GM12878 (cell line): ENCODE measurements around the gene SORCS2. TPM values are rescaled to one million over a fixed set of nuclear protein-coding genes. Genes with fewer than 3 reads are reported as not detected.

Experiments
- ATAC-seq: fragments of 200-7000 bp; cut with Tn5 transposase; 3 replicates; pipeline ENCODE4 v1.9.1; 2020; ENCODE audit warnings: mild to moderate bottlenecking, moderate library complexity
- BruUV-seq: library from RNA; stranded (reverse); fragments of 400-500 nt; replicated peaks from 2 replicates; lab custom pipeline; 2021; lab: Mats Ljungman, UMichigan
- CTCF ChIA-PET: fragments of 300-600 bp; sonication (Branson Sonifier 250); formaldehyde crosslinking; extraction: SDS; loops from one replicate; lab custom pipeline; 2021; ENCODE audit warnings: inconsistent platforms; lab: Yijun Ruan, JAX
- POLR2A ChIA-PET: fragments of 350-600 bp; formaldehyde crosslinking; extraction: SDS; loops from one replicate; lab custom pipeline; 2021; ENCODE audit warnings: inconsistent platforms; lab: Charles Lee
- RAD21 ChIA-PET: fragments of 300-600 bp; sonication (Branson Sonifier 250); formaldehyde crosslinking; loops from one replicate; lab custom pipeline; 2023; ENCODE audit warnings: antibody characterized with exemption; ENCODE audit not compliant: unreplicated experiment; lab: Charles Lee
- SMC1A ChIA-PET: fragments of 300-600 bp; sonication (Branson Sonifier 250); formaldehyde crosslinking; loops from one replicate; lab custom pipeline; 2023; ENCODE audit not compliant: unreplicated experiment, uncharacterized antibody; lab: Charles Lee
- DNase-seq: peaks from one replicate; pipeline ENCODE4 v3.0.0-alpha.2; 2011; ENCODE audit warnings: low read depth, low spot score
- FAIRE-seq: peaks from 3 replicates; lab custom pipeline; 2011; peaks lifted over from hg19 to GRCh38; lab: Jason Lieb, UNC
- H2AFZ ChIP-seq: 2 replicates; pipeline ENCODE4 v1.6.0; 2011; ENCODE audit warnings: low read depth, low read length, control low read depth; ENCODE audit not compliant: control insufficient read depth
- H3K27ac ChIP-seq: 2 replicates; pipeline ENCODE4 v1.5.1; 2011; ENCODE audit warnings: control low read depth; ENCODE audit not compliant: control insufficient read depth, insufficient read depth
- H3K27me3 ChIP-seq, 2 experiments: replicated peaks in 1 of 2; 2 replicates each; pipeline versions ENCODE4 v1.6.0 to v1.6.1; 2011; ENCODE audit warnings: low read length in 1 of 2; ENCODE audit not compliant: control insufficient read depth in 2 of 2, insufficient read depth in 2 of 2
- H3K36me3 ChIP-seq, 2 experiments: 2 replicates each; pipeline ENCODE4 v1.5.1; 2011; ENCODE audit warnings: low read length in 1 of 2; ENCODE audit not compliant: control insufficient read depth in 2 of 2, insufficient read depth in 2 of 2
- H3K4me1 ChIP-seq: 2 replicates; pipeline ENCODE4 v1.6.1; 2011; ENCODE audit warnings: mild to moderate bottlenecking, low read length, moderate library complexity, mixed read lengths; ENCODE audit not compliant: control insufficient read depth, insufficient read depth
- H3K4me2 ChIP-seq: 2 replicates; pipeline ENCODE4 v1.6.0; 2011; ENCODE audit warnings: control low read depth; ENCODE audit not compliant: control insufficient read depth, insufficient read depth
- H3K4me3 ChIP-seq: fragments of 200-600 bp; sonication (generic); 2 replicates; pipeline ENCODE4 v1.5.1; 2016
- H3K79me2 ChIP-seq: 2 replicates; pipeline ENCODE4 v1.6.0; 2011; ENCODE audit warnings: low read length; ENCODE audit not compliant: control insufficient read depth, insufficient read depth
- H3K9ac ChIP-seq: 2 replicates; pipeline ENCODE4 v1.8.0; 2011; ENCODE audit warnings: low read length, control low read depth, mixed read lengths; ENCODE audit not compliant: control insufficient read depth, insufficient read depth
- H3K9me3 ChIP-seq: replicated peaks from 3 replicates; pipeline ENCODE4 v1.5.1; 2011; ENCODE audit warnings: mild to moderate bottlenecking, low read length; ENCODE audit not compliant: control insufficient read depth, insufficient read depth
- H4K20me1 ChIP-seq: 2 replicates; pipeline ENCODE4 v1.6.0; 2011; ENCODE audit not compliant: control insufficient read depth, insufficient read depth
- BCL11A ChIP-seq: IDR thresholded peaks from 2 replicates; pipeline ENCODE4 v1.6.1; 2011; ENCODE audit warnings: low read depth, low read length
- CTCF ChIP-seq, 3 experiments: IDR thresholded peaks in 2 of 3; conservative IDR thresholded peaks in 1 of 3; 2 replicates each; pipeline ENCODE4 v1.5.1; 2011; ENCODE audit warnings: low read depth in 3 of 3, low read length in 3 of 3, mild to moderate bottlenecking in 3 of 3, control low read depth in 2 of 3, moderate library complexity in 2 of 3, inconsistent platforms in 1 of 3, mixed read lengths in 1 of 3; ENCODE audit not compliant: control insufficient read depth in 2 of 3, insufficient read depth in 1 of 3; ENCODE audit errors: extremely low read depth in 1 of 3
- IRF3 ChIP-seq: fragments of 450-650 bp; IDR thresholded peaks from 2 replicates; pipeline ENCODE4 v1.6.1; 2014; ENCODE audit warnings: mild to moderate bottlenecking
- MAX ChIP-seq: IDR thresholded peaks from 2 replicates; pipeline ENCODE4 v1.6.1; 2012; ENCODE audit warnings: low read depth, low read length, improper control_type of control experiment
- MEF2A ChIP-seq: IDR thresholded peaks from 2 replicates; pipeline ENCODE4 v1.6.1; 2011; ENCODE audit warnings: low read depth, mild to moderate bottlenecking, low read length, moderate library complexity; ENCODE audit not compliant: insufficient read depth
- MTA3 ChIP-seq: IDR thresholded peaks from 2 replicates; pipeline ENCODE4 v1.6.1; 2012; ENCODE audit warnings: low read length, inconsistent platforms, borderline replicate concordance
- PAX8 ChIP-seq: fragments of 450-650 bp; IDR thresholded peaks from 2 replicates; pipeline ENCODE4 v1.6.1; 2017; ENCODE audit warnings: mild to moderate bottlenecking, moderate library complexity
- POLR2AphosphoS5 ChIP-seq: IDR thresholded peaks from 2 replicates; pipeline ENCODE4 v1.6.1; 2011; ENCODE audit warnings: mild to moderate bottlenecking, low read length, inconsistent platforms
- RAD21 ChIP-seq: IDR thresholded peaks from 2 replicates; pipeline ENCODE4 v1.6.1; 2011; ENCODE audit warnings: mild to moderate bottlenecking, low read depth, low read length, moderate library complexity; ENCODE audit not compliant: insufficient read depth
- SIN3A ChIP-seq: IDR thresholded peaks from 2 replicates; pipeline ENCODE4 v1.6.1; 2012; ENCODE audit warnings: low read depth, low read length, improper control_type of control experiment
- SMC3 ChIP-seq: IDR thresholded peaks from 2 replicates; pipeline ENCODE4 v1.6.1; 2011; ENCODE audit warnings: low read length, improper control_type of control experiment, borderline replicate concordance
- ZBTB33 ChIP-seq: fragments of 450-650 bp; IDR thresholded peaks from 2 replicates; pipeline ENCODE4 v1.6.1; 2017; ENCODE audit warnings: mild to moderate bottlenecking
- WGBS: methylation state at CpG from one replicate; pipeline ENCODE4 v1.1.6; 2016; ENCODE audit warnings: low lambda C conversion rate; ENCODE audit not compliant: insufficient replicate concordance, insufficient coverage; ENCODE audit errors: missing lambda C conversion rate; 5-methylcytosine and 5-hydroxymethylcytosine counted together
- in situ Hi-C: fragments of 300-500 bp; cut with MboI; formaldehyde crosslinking; loops from 9 replicates; pipeline ENCODE4 v1.14.3; 2018; ENCODE audit warnings: mixed read lengths
- intact Hi-C: fragments of 100-400 bp; cut with micrococcal nuclease; formaldehyde crosslinking; loops from one replicate; pipeline ENCODE4 v1.14.2; 2022; ENCODE audit not compliant: unreplicated experiment
- polyA plus RNA-seq, 11 experiments: library from polyadenylated mRNA; depleted of rRNA in 4 of 11; unstranded in 6 of 11; stranded (reverse) in 5 of 11; fragments of >200 nt; fragmentation: Nextera tagmentation in 4 of 11; fragmentation: Illumina TruSeq in 1 of 11; extraction: Ambion mirVana in 4 of 11; extraction: Trizol in 1 of 11; gene quantifications; 1 replicate in 1 of 11; 2 replicates in 10 of 11; pipeline versions ENCODE4 v1.2.1 to v1.2.3, GENCODE V29; 2011 to 2016; ENCODE audit warnings: inconsistent platforms in 2 of 11, missing spikeins in 2 of 11, low read depth in 1 of 11
- total RNA-seq, 4 experiments: library from RNA; depleted of rRNA in 3 of 4; stranded (reverse); fragments of >200 nt in 3 of 4; fragmentation: Illumina TruSeq in 1 of 4; extraction: Trizol in 1 of 4; gene quantifications; 2 replicates each; pipeline versions ENCODE4 v1.2.1 to v1.2.3, GENCODE V29; 2013 to 2021

The SORCS2 gene
- total and polyA plus RNA-seq, 10 of the 15 experiments (the other 5 are each of a cell fraction or from before 2014, with no cell fraction given), result 0.01 to 0.15 (median 0.05) TPM; not detected in 5

- ATAC-seq (peak; percentile 68), FAIRE-seq (no peak), DNase-seq (no peak)
- Histone ChIP-seq H3K27ac (no peak overlapping the region), H3K4me2 (no peak overlapping the region), H3K27me3 (no peaks in the 10 kb centered on the region; a peak in 2 of 4 replicates), H4K20me1 (no peaks in the 10 kb centered on the region), H3K79me2 (no peaks in the 10 kb centered on the region), H3K4me1 (no peaks in the 10 kb centered on the region), H3K9me3 (no peaks in the 10 kb centered on the region), H2AFZ (no peak overlapping the region), H3K36me3 (no peaks in the 10 kb centered on the region), H3K9ac (no peak overlapping the region), H3K4me3 (no peak overlapping the region)
- RAD21 ChIA-PET, result no interaction called here
- WGBS, result 20% methylated on average over 19 of the region's 19 CpGs
- SMC1A ChIA-PET, result no interaction called here
- intact Hi-C loops, result loop anchor here (2.0 kb wide), 1 partner anchor 103 kb away; the partner anchor contains the start of gene SORCS2
- BruUV-seq, result no TSS peak
- no peak for TF ChIP-seq ZBTB33
- TF ChIP-seq RAD21, result peak; percentile 56
- no peak for TF ChIP-seq MTA3
- TF ChIP-seq SMC3, result peak; percentile 55; the same call in 1 of the 2 replicates
- TF ChIP-seq BCL11A, result no peak
- no peak for TF ChIP-seq MAX
- peak; percentile 33 to 56 (median 55); a peak in 5 of 6 replicates for TF ChIP-seq CTCF (IDR thresholded peaks at IDR 0.05 in 2 of 3, conservative IDR thresholded peaks at IDR 0.05 in 1 of 3; ENCODE audit: control insufficient read depth in 2 of 3, extremely low read depth in 1 of 3, insufficient read depth in 1 of 3, low read depth in 3 of 3, low read length in 3 of 3)
- no peak for TF ChIP-seq SIN3A
- TF ChIP-seq MEF2A, result no peak
- TF ChIP-seq IRF3, result no peak
- TF ChIP-seq POLR2AphosphoS5, result no peak
- no peak for TF ChIP-seq PAX8
- POLR2A ChIA-PET, result no interaction called here
- in situ Hi-C loops, result no loop called here
- CTCF ChIA-PET, result interaction anchor here (1.3 kb wide), 1 partner anchor 104 kb away, joined by 4 read pairs; the partner anchor contains the start of gene SORCS2
Measured at GRCh38 chr4:7295911-7296660, 103.7 kb downstream of the SORCS2 start.
